Fibroblast of skin of scalp (primary cell): ENCODE measurements around the gene ATP6V0E2.
"Not testable (repeated sequence)": the region's sequence is repeated elsewhere in the genome, so short reads cannot be mapped to it uniquely, and the experiment has no call there.

ENCODE experiments used
- DNase-seq: peaks from one replicate; pipeline ENCODE4 v3.0.0-alpha.2; 2013

The ATP6V0E2 gene

GRCh38 chr7:149880638-149881311 is 7.0 kb downstream of the ATP6V0E2 start:
- DNase-seq: no peak

GRCh38 chr7:149881328-149882247 is 7.8 kb downstream of the ATP6V0E2 start:
- no peak for DNase-seq

GRCh38 chr7:149882248-149883047 is 8.7 kb downstream of the ATP6V0E2 start:
- no peak for DNase-seq

- no peak for DNase-seq
Observed at GRCh38 chr7:149883048-149883438, 9.3 kb downstream of the ATP6V0E2 start.

- DNase-seq: peak; percentile 43
Observed at GRCh38 chr7:149883452-149883861, 9.7 kb downstream of the ATP6V0E2 start.

GRCh38 chr7:149884016-149884415 is 10.2 kb downstream of the ATP6V0E2 start:
- DNase-seq: no peak

GRCh38 chr7:149884541-149884940 is 10.8 kb downstream of the ATP6V0E2 start:
- no peak for DNase-seq

- no peak for DNase-seq
Observed at GRCh38 chr7:149885191-149886017, 11.6 kb downstream of the ATP6V0E2 start.

- DNase-seq: no peak
Observed at GRCh38 chr7:149886018-149886415, 12.2 kb downstream of the ATP6V0E2 start.

- no peak for DNase-seq
Observed at GRCh38 chr7:149887311-149887710, 13.5 kb downstream of the ATP6V0E2 start.

- DNase-seq: not testable (repeated sequence)
Observed at GRCh38 chr7:149890715-149891114, 16.9 kb downstream of the ATP6V0E2 start.

- not testable (repeated sequence) for DNase-seq
Observed at GRCh38 chr7:149894957-149895356, 21.2 kb downstream of the ATP6V0E2 start.

- DNase-seq: not testable (repeated sequence)
Observed at GRCh38 chr7:149907776-149908376, 34.1 kb downstream of the ATP6V0E2 start.

- DNase-seq: not testable (repeated sequence)
Observed at GRCh38 chr7:149910219-149910618, 36.5 kb downstream of the ATP6V0E2 start.

- peak; percentile 33 for DNase-seq
Observed at GRCh38 chr7:149912126-149912525, 38.4 kb downstream of the ATP6V0E2 start.

- not testable (repeated sequence) for DNase-seq
Observed at GRCh38 chr7:149926414-149926813, 52.6 kb downstream of the ATP6V0E2 start.
